ENCODE measurements around the gene SRRM5.
"Not testable (repeated sequence)": the region's sequence is repeated elsewhere in the genome, so short reads cannot be mapped to it uniquely, and the experiment has no call there.

SRRM5 gene

DNA sequence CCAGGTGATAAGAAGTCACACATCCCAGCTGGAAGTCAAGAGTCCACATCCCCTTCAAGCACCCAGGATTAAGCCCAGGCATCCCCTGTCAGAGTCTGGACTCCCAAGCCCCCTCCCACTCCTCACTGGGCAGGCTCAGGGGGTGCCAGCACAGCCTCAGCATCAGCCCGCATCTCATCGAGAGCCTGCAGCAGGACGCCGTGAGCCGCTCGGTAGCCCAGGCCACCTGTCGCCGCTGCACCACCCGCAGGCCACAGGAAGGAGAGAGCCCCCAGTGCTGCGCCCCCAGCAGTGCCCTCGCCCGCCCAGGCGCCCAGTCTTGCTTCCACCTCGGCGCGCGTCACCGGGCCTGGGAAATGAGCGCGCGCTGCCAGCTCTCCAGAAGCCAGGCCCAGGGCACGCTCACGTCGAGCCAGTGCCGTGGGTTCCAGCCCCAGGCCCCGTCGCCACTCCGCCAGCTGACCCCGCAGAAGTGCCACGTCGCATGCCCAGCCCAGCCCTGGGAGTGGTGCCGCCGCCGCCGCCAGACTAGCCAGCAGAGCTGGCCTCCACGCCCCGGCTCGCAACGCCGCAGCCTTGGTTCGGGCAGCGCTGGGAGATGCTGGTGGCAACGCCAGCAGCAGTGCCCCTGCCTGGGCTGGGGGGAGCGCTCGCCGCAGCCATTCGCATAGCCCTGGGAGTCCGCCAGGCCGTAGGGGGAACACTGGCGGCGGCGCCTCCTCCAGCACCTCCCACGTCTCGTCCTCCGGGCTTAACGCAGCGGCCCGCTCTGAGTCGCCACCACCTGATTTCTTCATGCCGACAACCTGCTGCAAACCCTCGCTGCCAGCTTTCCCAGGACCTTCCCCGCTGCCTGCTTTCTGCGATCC lies 19.8 kb upstream of the SRRM5 start:
- no peak for DNase-seq (ENCODE audit: low read depth in 2 of 2)

DNA sequence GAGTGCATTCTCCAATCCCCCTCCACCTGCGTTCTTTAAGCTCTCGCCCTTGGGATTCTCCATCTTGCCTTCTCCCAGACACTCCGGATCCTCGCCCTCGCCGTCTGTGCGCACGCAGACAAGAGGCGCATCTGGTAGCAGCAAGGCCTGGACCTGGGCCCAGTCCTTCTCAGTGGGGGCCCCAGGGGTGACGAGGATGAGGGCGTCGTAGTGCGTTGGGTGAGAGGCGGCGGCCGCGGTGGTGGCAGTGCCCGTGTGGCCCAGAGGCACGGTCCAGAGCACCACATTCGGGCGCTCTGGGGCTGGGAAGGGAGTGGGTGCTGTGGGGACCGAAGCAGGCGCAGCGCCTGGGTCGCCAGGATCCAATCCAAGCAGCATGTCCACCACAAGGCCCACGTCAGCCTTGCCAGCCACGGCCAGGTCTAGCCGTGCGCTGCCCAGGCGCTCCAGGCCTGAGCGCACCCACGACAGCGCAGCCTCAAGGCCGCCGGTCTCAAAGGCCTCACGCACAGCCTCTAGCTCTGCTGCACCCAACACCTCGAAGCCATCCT lies 19.0 kb upstream of the SRRM5 start:
- DNase-seq (ENCODE audit: low read depth in 2 of 2): no peak

DNA sequence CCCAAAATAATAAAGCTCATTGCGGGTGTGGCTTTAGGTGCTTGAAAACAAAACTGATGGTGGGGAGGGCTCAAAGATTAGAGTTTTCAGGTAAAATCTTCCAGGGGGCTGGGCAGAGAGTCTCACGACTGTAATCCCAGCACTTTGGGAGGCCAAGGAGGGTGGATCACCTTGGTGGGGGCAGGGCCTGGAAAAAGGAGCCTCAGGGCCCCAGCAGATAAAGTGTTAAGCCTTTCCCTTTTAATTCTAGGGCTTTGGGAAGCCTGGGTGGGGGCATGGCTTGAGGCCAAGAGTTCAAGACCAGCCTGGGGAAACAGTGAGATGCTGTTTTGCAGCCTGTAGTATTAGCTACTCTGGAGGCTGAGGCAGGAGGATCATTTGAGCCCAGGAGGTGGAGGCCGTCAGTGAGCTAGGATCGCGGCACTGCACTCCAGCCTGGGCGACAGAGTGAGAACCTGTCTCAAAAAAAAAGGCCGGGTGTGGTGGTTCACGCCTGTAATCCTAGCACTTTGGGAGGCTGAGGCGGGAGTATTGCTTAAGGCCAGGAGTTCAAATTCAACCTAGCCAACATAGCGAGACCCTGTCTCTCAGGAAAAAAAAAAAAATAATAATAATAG lies 17.7 kb upstream of the SRRM5 start:
- DNase-seq (ENCODE audit: low read depth in 2 of 2): no peak

DNA sequence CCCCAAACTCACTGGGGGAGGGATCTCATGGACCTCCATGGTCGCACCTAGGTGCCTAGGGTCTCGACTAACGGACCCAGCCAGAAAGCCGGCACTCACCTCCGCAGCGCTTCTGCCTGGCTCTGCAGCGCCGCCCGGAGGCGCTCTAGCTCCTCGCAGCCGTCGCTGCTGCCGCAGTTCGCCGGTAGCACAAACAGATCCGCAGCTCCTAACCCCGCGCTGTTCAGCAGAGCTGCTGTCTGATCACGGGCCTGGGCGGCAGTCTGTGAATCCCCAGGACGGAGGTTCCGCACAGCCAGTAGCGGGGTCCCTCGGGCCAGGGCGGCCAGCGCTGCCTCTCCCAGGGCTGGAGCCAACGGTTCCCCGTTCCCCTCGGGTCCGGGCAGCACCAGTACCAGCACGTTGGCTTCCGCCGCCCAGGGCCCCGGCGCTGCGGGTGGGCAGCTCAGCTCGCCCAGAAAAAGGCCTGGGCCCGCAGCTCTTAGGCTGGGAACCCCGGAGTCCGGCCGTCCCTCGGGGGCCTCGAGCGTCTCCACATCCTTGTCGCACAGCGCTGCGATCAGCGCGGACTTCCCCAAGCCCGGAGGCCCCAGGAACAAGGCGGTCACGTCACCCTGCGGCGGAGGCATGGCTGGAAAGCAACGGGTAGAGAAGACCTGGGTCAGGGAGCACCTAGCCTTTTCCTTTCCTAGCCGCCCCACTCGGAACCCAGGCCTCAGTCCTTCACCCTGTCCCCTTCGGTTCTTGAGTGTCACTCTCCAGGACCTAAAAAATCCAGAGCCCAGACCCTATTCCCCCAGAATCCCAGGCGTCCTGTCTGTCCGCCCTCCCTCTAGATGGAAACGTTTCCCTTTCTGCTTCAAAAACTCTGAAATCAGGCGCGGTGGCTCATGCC lies 16.9 kb upstream of the SRRM5 start:
- DNase-seq (ENCODE audit: low read depth in 2 of 2): peak; percentile 39 to 44

DNA sequence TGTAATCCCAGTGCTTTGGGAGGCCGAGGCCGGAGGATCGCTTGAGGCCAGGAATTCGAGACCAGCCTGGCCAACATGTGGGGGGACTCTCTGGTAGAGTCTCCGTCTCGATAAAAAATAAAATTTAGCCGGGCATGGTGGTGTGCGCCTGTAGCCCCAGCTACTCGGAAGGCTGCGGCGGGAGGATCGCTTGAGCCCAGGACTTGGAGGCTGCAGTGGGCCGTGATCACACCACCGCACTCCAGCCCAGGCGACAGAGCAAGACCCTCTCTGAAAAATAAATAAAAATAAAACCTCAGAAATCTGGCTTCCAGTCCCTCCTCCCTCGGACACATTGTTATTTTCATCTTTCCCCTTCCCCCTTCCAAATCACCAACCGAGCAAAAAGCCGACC lies 16.3 kb upstream of the SRRM5 start:
- DNase-seq (ENCODE audit: low read depth in 2 of 2): no peak

DNA sequence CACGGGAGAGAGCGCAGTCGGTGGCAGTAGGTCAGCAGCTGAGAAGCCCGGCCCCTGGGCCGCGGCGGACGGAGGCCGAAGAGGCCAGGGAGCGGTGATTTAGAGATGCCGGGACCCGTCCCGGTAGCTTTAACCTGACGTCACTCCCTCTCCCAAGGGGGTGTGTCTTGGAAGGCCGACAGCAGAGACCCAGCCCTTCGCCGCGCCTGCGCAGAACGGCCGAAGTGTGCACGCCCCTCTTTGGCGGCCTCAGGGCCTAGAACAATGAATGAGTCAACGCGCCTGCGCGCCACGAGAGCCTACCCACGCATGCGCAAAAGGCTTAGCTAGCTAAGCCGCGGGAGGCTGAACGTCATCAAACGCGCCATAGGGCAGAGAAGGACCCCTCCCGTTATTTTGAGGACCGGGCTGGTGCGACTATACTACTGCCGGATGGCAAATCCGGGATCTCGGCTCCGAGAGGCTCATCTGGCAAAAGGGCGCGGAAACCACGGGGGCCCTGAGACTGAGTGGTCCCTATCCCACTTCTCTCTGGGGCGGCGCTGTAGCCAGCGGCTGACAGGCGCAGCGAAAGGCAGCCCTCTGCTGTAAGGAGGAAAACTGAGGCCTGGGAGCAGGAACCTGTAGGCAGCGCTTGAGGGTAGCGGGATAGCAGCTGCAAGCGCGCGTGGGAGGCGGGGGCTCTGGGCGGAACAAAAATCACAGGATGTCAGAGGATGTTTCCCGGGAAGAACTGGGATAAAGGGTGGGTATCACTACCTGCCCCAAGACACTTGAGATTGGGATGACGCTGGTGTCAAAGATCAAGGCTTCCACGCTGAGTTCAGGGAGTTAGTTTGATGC lies 15.7 kb upstream of the SRRM5 start, which contains the start of the genes IRGQ and ZNF576:
IRGQ (minus strand) TSS at position 136 of the 843 bp plus-strand sequence. CDS start 796 bp downstream, outside the sequence.
ZNF576 (plus strand) TSS at position 597 of the 843 bp plus-strand sequence. CDS start 514 bp downstream, outside the sequence.
- peak; percentile 100 for DNase-seq (ENCODE audit: low read depth in 2 of 2)

DNA sequence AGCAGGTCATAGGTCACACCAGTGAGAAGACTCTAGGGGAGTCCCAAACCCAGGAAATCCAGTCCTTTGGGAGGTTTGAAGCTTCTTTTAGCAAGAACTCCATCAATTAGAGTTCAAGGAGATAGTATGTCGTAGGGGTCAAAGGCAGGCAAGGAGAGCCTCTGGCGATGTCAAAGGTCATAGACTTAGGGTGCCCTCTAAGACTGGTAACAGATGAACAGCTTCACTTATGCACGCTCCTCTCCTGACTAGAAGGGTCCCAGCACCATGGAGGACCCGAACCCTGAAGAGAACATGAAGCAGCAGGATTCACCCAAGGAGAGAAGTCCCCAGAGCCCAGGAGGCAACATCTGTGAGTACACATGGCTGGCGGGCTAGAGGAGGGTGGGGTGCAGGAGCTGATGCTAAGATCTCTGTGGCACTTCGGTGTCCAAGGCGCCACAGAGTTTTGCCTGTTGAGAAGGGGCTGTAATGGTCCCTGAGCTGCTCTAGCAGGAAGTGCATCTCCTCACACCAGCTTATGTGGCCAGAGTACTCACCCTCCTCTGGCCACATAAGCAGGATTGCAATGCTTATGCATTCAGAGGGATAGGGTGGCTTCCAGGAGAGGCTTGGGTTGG lies 14.9 kb upstream of the SRRM5 start:
- DNase-seq (ENCODE audit: low read depth in 2 of 2): no peak

DNA sequence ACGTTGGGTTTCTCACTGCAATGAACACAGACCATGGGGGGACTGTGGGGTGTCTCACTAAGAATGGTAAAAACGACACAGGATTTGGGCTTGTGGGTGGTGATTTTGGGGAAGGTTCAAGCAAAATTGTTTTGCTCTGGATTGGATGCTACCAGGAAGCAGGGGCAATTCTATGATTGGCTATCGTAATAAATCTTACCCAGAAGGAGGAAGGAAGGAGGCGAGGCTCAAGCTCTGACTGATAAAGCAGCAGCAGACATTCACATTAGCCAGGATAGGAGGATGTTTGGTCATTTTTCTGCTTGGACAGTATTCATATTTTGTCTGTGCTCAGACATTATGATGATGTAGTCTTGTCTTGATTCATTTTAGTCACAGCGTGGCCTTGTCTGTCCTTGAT lies 14.0 kb upstream of the SRRM5 start:
- no peak for DNase-seq (ENCODE audit: low read depth in 2 of 2)

DNA sequence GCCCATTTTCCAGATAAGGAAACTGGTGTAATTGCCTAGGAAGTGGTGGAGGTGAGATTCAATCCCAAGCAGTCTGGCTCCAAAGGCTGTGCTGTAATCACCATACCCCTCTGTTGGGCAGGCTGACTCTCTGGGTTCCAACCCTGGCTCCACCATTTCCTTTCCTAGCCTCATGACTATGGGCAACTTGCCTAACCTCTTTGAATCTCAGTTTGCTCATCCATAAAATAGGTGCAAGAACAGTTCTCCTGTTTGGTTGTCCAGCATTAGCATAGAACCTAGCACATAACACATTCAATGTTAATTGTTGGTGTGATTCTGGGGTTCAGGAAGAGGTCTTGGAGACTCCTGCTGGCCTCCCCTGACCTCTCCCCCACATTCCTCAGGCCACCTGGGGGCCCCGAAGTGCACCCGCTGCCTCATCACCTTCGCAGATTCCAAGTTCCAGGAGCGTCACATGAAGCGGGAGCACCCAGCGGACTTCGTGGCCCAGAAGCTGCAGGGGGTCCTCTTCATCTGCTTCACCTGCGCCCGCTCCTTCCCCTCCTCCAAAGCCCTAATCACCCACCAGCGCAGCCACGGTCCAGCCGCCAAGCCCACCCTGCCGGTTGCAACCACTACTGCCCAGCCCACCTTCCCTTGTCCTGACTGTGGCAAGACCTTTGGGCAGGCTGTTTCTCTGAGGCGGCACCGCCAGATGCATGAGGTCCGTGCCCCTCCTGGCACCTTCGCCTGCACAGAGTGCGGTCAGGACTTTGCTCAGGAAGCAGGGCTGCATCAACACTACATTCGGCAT lies 13.2 kb upstream of the SRRM5 start:
- DNase-seq (ENCODE audit: low read depth in 2 of 2): no peak

DNA sequence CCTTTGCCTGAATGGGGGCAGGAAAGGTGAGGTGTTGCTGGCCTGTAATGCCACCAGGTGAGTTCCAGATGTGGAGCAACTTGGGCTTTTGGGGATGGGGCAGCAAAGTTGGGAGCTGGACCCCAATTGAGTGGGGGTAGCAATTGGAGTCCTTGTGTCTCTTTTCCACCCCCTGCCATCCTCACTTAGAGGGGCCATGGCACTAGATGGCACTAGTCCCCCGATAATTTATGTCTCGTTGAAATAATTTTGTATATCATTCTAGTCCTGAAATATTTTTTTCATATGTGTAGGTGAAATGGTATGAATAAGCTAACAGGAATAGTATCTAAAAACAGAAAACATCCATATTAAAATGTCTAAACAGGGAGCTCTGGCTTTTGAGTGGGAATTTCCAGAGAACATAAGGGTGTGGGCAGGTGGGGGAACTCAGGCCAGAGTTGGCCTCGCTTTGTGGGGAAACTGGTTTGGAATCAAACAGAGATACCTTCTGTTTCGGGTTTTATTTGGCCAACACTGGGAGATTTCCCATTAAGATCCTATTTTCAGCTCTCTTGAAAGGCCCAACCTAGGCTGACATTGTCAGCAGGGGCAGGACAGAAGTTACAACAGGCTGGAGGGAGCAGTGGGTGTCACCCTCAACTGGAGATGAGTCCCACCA lies 12.1 kb upstream of the SRRM5 start:
- no peak for DNase-seq (ENCODE audit: low read depth in 2 of 2)

DNA sequence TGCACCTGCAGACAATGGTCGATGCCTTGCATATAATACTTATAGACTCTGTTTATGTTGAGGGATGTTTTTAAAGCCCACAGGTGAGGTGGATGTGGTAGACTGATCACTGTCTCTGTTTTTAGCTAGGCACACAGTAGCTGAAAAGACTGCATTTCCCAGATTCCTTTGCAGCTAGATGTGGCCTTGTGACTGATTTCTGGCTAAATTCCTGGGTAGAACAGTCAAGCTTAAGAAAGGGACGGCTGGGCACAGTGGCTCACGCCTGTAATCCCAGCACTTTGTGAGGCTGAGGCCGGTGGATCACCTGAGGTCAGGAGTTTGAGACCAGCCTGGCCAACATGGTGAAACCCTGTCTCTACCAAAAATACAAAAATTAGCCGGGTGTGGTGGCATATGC lies 11.6 kb upstream of the SRRM5 start:
- DNase-seq (ENCODE audit: low read depth in 2 of 2): not testable (repeated sequence)

DNA sequence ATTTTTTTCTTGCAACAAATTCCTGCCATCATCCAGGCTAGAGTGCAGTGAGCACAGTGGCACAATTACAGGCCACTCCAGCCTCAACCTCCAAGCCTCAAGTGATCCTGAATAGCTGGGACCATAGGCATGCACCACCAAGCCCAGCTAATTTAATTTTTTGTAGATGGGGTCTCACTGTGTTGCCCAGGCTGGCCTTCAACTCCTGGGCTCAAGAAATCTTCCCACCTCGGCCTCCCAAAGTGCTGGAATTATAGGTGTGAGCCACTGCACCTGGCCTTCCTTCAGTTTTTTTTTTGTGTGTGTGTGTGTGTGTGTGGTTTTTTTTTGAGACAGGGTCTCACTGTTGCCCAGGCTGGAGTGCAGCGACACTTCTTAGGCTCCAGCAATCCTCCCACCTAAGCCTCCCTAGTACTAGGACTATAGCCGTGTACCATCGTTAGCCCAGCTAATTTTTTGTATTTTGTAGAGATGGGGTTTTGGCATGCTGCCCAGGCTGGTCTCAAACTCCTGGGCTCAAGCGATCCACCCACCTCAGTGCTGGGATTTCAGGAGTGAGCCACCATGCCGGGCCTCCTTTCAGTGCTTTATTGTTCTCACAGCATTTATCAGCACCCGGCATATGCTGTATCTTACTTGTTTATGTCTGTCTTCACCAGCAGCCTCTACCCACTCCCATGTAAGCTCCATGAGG lies 5.9 kb upstream of the SRRM5 start:
- DNase-seq (ENCODE audit: low read depth in 2 of 2): no peak

DNA sequence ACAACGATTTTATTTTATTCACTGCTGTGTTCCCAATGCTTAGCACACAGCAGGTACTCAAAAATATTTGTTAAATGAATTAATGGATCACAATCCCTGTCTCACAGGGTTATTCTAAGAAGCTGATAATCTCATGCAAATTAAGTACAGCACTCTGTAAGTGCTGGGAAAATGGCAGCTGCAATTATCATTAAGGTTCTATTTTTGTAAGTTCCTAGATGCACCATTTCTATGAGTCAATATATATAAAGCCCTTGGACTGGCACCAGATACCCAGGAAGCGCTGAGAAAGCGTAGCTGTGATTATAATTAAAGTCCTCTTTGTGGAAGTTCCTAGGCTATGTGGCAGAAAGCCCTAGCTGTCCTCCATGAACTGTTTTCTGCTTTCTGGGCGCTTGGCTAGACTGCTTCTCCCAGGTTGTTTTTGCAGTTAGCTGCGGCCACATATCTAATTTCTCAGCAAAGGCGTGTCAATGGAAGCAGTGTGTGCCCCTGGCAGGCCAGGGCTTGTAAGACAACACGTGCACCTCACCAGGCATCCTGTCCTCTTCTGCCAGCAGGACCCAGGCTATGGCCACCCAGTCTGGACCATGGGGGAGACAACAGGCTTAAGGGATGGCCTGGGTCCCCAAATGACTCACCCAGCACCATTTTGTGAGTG lies 5.2 kb upstream of the SRRM5 start:
- no peak for DNase-seq (ENCODE audit: low read depth in 2 of 2)

DNA sequence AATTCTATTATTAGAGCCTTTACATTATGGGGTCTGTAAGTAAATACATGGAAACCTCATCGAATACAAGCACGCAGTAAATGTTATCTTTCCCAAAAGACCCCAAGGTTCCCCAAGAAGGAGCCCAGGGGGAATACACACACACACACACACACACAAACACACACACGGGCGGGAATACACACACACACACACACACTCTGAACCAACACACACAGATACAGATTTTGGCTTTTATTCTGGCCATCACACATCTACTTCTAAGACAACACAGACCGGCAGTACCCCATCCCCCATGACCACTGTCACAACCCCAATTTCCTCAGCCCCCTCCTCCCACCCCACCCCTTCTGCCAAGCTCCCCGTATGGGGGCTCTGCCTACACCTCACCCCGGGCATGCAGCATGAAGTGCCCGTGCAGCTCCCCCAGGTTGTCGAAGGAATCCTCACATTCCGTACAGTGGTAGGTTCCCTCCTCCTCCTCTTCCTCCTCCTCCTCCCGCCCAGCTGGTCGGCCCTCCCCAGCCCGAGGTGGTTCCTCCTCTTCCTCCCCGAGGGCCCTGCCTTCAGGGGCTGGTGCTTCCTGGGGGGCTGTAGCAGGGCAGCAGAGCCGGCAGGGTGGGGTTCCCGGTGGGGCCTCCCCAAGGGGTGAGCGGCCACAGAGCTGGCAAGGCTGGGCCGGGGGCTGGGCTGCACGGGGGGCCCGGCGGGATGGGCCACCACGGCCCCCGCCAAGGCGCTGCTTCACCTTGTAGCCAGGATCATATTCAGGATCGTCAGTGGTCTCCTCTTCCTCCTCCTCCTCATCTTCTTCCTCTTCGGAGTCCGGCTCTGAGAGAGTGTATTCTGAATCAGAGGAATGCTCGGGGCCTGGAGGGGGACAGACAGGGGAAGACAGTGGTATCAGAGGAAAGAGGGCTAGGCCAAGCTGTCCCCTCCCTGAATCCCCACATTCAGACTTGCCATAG lies 4.4 kb upstream of the SRRM5 start:
- no peak for DNase-seq (ENCODE audit: low read depth in 2 of 2)

DNA sequence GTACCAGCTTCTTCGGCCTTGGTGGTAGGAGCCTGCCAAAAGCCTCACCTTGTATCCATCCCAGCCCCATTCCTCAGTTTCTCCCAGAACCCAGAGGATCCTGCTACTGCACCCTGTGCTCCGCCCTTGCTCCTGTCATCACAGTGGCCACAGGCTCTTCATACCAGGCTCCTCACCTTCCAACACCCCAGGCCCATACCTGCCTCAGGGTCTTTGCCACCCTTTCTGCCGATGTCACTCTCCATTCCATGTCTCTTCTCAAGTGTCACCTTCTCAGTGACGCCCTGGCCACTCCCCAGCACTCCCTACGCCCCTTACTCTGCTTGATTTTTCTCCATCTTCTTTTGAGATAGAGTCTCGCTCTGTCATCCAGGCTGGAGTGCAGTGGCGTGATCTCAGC lies 2.0 kb upstream of the SRRM5 start:
- no peak for DNase-seq (ENCODE audit: low read depth in 2 of 2)

DNA sequence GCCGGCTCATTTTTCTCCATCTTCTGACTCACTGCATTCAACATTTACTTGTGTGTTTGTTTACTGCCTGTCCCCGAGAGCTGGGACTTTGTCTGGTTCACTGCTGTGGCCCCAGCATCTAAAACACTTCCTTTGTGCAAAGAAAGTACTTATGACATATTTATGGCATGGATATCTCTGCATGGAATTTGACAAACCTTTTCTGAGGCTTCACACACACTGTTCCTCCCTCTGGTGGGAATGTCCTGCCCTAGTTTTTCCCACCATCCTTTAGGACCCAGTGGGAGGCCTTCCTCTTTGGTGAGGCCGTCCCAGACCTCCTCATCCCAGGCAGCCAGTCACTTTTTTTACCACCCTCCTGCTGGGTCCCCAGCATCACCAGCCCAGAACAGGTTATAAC lies 1.4 kb upstream of the SRRM5 start:
- no peak for DNase-seq (ENCODE audit: low read depth in 2 of 2)

DNA sequence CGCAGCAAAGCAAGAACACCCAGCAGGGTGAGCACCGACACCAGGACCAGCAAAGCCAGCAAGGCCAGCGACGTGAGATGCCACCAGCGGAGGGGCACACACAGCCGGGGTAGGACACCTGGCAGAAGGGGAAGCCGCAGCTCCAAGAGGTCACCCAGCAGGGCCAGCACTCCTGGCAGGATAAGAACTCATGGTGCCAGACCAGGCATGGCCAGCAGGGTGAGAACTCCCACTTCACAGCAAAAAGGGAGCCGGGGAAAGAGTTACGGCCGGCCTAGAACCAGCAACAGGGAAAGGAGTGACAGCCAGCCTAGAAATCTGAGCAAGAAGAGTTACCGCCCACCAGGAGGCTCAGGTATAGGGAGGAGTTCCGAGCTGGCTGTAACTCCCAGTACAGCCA lies 486 bp downstream of the SRRM5 start:
- no peak for DNase-seq (ENCODE audit: low read depth in 2 of 2)

All from stimulated activated CD8-positive, alpha-beta memory T cell treated with anti-CD3 and anti-CD28 coated beads, Interleukin-15, amount 100 ng/mL, for 4 hours (primary cell).